Kidney (tissue), 14 donors: ENCODE measurements around the gene UBAC2. TPM values are rescaled to one million over a fixed set of nuclear protein-coding genes. Genes with fewer than 3 reads are reported as not detected.

Experiments
- DNase-seq, 5 donors: peaks; one replicate each; pipeline ENCODE4 v3.0.0-alpha.2; 2013 to 2020
- FAIRE-seq: peaks from 2 replicates; lab custom pipeline; 2012; peaks lifted over from hg19 to GRCh38; lab: Jason Lieb, UNC
- H3K27ac ChIP-seq, 2 donors: one replicate each; pipeline ENCODE4 v1.7.0; 2013; ENCODE audit warnings: low read depth in 2 of 2, low read length in 2 of 2, inconsistent platforms in 1 of 2
- H3K27me3 ChIP-seq: one replicate; pipeline ENCODE4 v1.7.1; 2013; ENCODE audit warnings: low read length, inconsistent platforms; ENCODE audit not compliant: control insufficient read depth, insufficient read depth
- H3K36me3 ChIP-seq, 3 donors: one replicate each; pipeline versions ENCODE4 v1.7.0 to v1.7.1; 2013; ENCODE audit warnings: low read length in 3 of 3, control low read depth in 1 of 3, inconsistent platforms in 1 of 3; ENCODE audit not compliant: insufficient read depth in 3 of 3, control insufficient read depth in 2 of 3
- H3K4me1 ChIP-seq, 3 donors: one replicate each; pipeline versions ENCODE4 v1.7.0 to v1.7.1; 2013; ENCODE audit warnings: low read length in 3 of 3, inconsistent platforms in 1 of 3, low read depth in 1 of 3; ENCODE audit not compliant: control insufficient read depth in 2 of 3, insufficient read depth in 2 of 3
- H3K4me3 ChIP-seq, 3 donors: one replicate each; pipeline versions ENCODE4 v1.7.0 to v1.8.1; 2013; ENCODE audit warnings: low read length in 3 of 3, control low read depth in 1 of 3, inconsistent platforms in 1 of 3
- H3K9ac ChIP-seq, 3 donors: one replicate each; pipeline versions ENCODE4 v1.7.0 to v1.7.1; 2013; ENCODE audit warnings: low read length in 3 of 3, control low read depth in 1 of 3, inconsistent platforms in 1 of 3
- H3K9me3 ChIP-seq, 3 donors: one replicate each; pipeline versions ENCODE4 v1.7.0 to v1.7.1; 2013; ENCODE audit warnings: low read length in 3 of 3, control low read depth in 1 of 3, inconsistent platforms in 1 of 3; ENCODE audit not compliant: control insufficient read depth in 2 of 3, insufficient read depth in 1 of 3
- CTCF ChIP-seq: IDR thresholded peaks from 3 replicates; pipeline ENCODE4 v1.5.1; 2012; ENCODE audit warnings: mild to moderate bottlenecking, moderate library complexity, borderline replicate concordance; ENCODE audit not compliant: insufficient read depth; ENCODE audit errors: extremely low read depth
- intact Hi-C: fragments of 100-400 bp; cut with DNase I; formaldehyde crosslinking; loops from one replicate; pipeline ENCODE4 v1.11.1; 2022
- polyA plus RNA-seq: library from polyadenylated mRNA; stranded (reverse); fragments of 350-450 nt; fragmentation: Illumina TruSeq; extraction: RNeasy Lipid Tissue Mini Kit (QIAGEN cat#74804); gene quantifications from one replicate; pipeline ENCODE4 v1.2.3, GENCODE V29; 2014; ENCODE audit warnings: low read depth, low replicate concordance; ENCODE audit not compliant: insufficient read depth
- total RNA-seq: library from RNA; stranded (reverse); fragmentation: NEBNext Ultra II Directional; extraction: Animal tissue kit (Norgen Biotek cat#: 25700); gene quantifications from one replicate; pipeline ENCODE4 v1.2.1, GENCODE V29; 2021
- donor health status: control.
- donor health status: control.
- donor health status: control.
- donor health status: control.
- donor health status: control.
- donor health status: DM: yes; HTN: yes; CAD: no.
- donor health status: Normal renal cell carcinoma (clear cell type).

The UBAC2 gene
- total and polyA plus RNA-seq, 2 donors from 2014 or later: 61.8 to 77.5 TPM

GRCh38 chr13:99296398-99296797, 95.7 kb downstream of the UBAC2 start:
- Histone ChIP-seq H3K4me1 (no peaks in the 10 kb centered on the region), H3K9ac (no peak overlapping the region), H3K36me3 (no peaks in the 10 kb centered on the region), H3K27ac (no peak overlapping the region), H3K9me3 (no peaks in the 10 kb centered on the region), H3K27me3 (no peaks in the 10 kb centered on the region), H3K4me3 (no peak overlapping the region)
- DNase-seq (no peak), FAIRE-seq (no peak)
- TF ChIP-seq CTCF: no peak
- intact Hi-C loops: no loop called here

- no peaks in the 10 kb centered on the region for H3K36me3 ChIP-seq
- intact Hi-C loops: no loop called here
- H3K27me3 ChIP-seq: no peaks in the 10 kb centered on the region
- DNase-seq (no peak), FAIRE-seq (no peak)
- H3K9ac ChIP-seq: no peak overlapping the region
- TF ChIP-seq CTCF: no peak
- no peak overlapping the region for H3K4me3 ChIP-seq
- no peaks in the 10 kb centered on the region for H3K9me3 ChIP-seq
- no peak overlapping the region for H3K27ac ChIP-seq
- no peaks in the 10 kb centered on the region for H3K4me1 ChIP-seq
Measured at GRCh38 chr13:99297331-99297730, 96.7 kb downstream of the UBAC2 start.

GRCh38 chr13:99298056-99298455, 97.4 kb downstream of the UBAC2 start:
- Histone ChIP-seq H3K27ac (no peak overlapping the region), H3K36me3 (no peaks in the 10 kb centered on the region), H3K4me1 (no peaks in the 10 kb centered on the region), H3K9me3 (no peaks in the 10 kb centered on the region), H3K9ac (no peak overlapping the region), H3K4me3 (no peak overlapping the region), H3K27me3 (no peaks in the 10 kb centered on the region)
- intact Hi-C loops: no loop called here
- TF ChIP-seq CTCF: no peak
- DNase-seq (no peak), FAIRE-seq (no peak)

GRCh38 chr13:99299256-99299919, 98.7 kb downstream of the UBAC2 start:
- FAIRE-seq: no peak
- Histone ChIP-seq H3K27ac (no peak overlapping the region), H3K36me3 (no peaks in the 10 kb centered on the region), H3K4me1 (no peaks in the 10 kb centered on the region), H3K4me3 (no peak overlapping the region), H3K9me3 (no peaks in the 10 kb centered on the region), H3K27me3 (no peaks in the 10 kb centered on the region), H3K9ac (no peak overlapping the region)
- no peak for TF ChIP-seq CTCF
- intact Hi-C loops: no loop called here
- DNase-seq: no peak
